ENCODE measurements around the gene CXCR4.
"Not testable (repeated sequence)": the region's sequence is repeated elsewhere in the genome, so short reads cannot be mapped to it uniquely, and the experiment has no call there.

CXCR4 gene

DNA sequence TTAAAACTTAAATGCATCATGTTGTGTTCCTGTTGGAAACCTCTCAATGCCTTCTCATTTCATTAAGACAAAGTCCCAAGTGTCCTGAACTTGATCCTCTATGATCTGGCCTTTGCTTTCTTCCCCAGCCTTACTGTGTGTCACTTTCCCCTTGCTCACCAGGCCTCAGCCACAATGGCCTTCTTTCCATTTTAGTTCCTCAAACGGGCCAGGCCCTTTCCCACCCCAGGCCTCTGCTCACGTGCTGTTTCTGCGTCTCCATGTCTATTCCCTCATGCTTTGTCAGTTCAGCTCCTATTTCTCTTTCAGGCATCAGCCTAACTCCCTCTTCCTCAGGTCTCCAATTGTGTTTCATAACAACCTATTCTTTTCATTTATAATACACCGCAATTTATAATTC is 19.5 kb downstream of the CXCR4 start:
- DNase-seq (ENCODE audit: low read depth) = no peak
- no peak overlapping the region for H3K4me3 ChIP-seq (ENCODE audit: low read depth, low read length)
- TF ChIP-seq, protein P1, sequence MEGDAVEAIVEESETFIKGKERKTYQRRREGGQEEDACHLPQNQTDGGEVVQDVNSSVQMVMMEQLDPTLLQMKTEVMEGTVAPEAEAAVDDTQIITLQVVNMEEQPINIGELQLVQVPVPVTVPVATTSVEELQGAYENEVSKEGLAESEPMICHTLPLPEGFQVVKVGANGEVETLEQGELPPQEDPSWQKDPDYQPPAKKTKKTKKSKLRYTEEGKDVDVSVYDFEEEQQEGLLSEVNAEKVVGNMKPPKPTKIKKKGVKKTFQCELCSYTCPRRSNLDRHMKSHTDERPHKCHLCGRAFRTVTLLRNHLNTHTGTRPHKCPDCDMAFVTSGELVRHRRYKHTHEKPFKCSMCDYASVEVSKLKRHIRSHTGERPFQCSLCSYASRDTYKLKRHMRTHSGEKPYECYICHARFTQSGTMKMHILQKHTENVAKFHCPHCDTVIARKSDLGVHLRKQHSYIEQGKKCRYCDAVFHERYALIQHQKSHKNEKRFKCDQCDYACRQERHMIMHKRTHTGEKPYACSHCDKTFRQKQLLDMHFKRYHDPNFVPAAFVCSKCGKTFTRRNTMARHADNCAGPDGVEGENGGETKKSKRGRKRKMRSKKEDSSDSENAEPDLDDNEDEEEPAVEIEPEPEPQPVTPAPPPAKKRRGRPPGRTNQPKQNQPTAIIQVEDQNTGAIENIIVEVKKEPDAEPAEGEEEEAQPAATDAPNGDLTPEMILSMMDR (IDR thresholded peaks at IDR 0.05; ENCODE audit: insufficient read depth, low read depth, low read length, missing control alignments) = no peak

DNA sequence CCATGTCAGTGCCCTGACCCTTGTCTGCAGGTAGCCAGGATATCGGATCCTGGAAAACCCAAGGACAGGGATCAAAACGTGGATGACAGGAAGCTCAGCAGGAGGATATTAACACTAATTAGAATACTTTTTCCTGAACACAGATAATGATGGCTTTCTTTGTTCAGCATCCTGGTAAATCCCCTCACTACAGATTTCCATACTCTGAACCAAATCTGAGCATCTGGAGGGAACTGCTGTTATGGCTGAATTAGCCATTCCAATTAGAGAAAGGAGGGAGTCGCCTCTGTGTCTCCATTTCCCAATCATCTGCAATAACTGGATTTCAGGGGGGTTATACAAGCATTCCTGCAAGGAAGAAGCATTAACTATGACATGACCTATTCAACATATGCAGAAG is 24.4 kb downstream of the CXCR4 start:
- TF ChIP-seq, protein P1 (IDR thresholded peaks at IDR 0.05; ENCODE audit: insufficient read depth, low read depth, low read length, missing control alignments) = no peak
- DNase-seq (ENCODE audit: low read depth) = no peak
- H3K4me3 ChIP-seq (ENCODE audit: low read depth, low read length) = no peak overlapping the region

DNA sequence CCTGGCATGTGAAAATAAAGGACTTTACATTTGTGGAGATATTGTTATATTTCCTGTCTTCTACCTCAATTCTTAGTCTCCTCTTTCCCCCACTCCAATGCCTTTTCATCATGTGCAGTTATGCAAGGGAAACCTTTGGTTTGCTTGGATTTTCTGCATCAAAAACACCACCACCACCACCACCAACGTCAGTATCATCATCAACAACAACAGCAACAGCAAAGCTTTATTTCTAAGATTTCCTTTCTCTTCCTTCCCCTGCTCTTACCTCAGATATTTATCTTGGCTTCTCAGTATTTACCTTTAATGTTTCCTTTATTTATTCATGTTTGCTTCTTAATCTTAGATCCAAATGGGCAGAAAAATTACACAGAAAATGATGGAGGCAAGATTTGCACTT is 26.1 kb downstream of the CXCR4 start:
- DNase-seq (ENCODE audit: low read depth) = no peak
- no peak overlapping the region for H3K4me3 ChIP-seq (ENCODE audit: low read depth, low read length)
- TF ChIP-seq, protein P1 (IDR thresholded peaks at IDR 0.05; ENCODE audit: insufficient read depth, low read depth, low read length, missing control alignments) = no peak

DNA sequence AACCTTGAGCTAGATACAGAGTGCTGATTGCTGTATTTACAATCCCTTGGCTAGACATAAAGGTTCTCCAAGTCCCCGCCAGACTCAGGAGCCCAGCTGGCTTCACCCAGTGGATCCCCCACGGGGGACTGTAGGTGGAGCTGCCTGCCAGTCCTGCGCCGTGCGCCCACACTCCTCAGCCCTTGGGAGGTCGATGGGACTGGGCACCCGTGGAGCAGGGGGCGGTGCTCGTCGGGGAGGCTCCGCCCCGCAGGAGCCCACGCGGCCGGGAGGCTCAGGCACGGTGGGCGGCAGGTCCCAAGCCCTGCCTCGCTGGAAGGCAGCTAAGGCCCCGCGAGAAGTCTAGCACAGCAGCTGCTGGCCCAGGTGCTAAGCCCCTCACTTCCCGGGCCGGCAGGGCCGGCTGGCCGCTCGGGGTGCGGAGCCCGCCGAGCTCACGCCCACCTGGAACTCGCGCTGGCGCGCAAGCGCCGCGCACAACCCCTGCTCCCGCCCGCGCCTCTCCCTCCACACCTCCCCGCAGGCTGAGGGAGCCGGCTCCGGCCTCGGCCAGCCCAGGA is 30.0 kb downstream of the CXCR4 start:
- not testable (repeated sequence) for H3K4me3 ChIP-seq (ENCODE audit: low read depth, low read length); DNase-seq (ENCODE audit: low read depth)

DNA sequence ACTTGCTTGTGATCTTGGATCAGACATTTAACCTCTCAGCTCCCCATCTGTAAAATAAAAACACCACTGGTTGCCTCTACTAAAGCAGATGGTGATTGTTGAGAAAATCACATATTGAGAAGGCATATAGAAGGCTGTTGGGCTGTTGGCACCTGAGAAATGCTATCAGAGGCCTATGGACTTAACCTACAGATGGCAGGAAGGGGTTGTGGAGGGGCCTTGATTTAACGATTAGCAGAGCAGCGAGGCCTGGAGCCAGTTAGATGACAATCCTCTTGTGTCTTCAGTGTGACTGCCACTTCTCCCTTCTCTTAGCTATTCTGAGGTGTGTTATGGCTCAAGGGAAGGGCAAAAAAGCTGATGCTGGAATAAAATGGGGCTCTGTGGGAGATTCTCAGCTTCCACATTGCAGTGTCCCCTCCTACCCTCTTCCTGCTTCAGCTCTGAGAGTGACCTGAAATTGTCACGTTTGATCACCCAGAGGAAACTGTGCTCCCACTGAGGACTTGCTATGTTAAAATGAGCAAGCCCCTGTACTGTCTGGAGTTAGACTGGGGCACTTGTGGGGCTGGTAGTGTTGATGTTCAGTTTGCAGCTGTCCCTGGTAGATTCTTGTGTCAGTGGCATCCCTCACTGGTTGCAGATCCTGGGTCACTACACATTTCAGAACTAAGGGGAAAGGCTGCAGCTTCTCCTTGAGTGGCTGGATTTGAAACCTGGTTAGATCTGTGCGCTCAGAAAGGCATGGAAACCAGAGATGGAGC is 31.5 kb downstream of the CXCR4 start:
- TF ChIP-seq, protein P1 (IDR thresholded peaks at IDR 0.05; ENCODE audit: insufficient read depth, low read depth, low read length, missing control alignments) = no peak
- no peak overlapping the region for H3K4me3 ChIP-seq (ENCODE audit: low read depth, low read length)
- DNase-seq (ENCODE audit: low read depth) = no peak

DNA sequence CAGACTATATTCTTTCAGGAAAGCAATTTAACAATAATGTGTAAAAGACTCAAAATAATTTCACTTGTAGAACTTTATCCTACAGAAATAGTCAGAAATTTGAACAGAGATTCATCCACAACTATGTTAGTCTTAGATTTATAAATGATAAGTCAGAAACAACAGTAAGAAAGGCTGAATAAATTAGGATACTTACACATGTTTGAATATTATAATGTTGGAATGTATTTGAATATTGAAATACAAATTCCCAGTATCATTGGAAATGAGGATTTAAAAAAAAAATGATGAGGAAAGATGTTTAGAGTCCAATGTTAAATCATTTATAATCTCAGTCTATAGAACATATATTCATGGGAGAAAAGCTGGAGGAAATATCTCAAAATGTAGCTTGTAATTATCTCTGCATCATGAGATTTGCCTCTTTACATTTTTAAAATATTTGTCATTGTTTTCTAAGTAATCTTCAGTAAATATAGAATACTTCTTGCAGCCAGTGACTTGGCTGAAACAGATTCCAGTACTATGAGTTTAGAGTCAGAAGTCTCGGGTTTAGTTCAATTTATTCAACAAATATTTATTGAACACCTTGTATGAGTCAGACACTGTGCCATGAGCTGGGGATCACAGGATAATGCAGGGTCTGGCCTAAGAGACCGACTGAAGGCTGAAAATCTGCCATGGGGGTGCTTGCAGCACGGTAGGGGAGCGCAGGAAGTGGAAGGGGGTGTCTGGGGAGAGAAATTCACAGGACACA is 32.3 kb downstream of the CXCR4 start:
- TF ChIP-seq, protein P1 (IDR thresholded peaks at IDR 0.05; ENCODE audit: insufficient read depth, low read depth, low read length, missing control alignments) = no peak

DNA sequence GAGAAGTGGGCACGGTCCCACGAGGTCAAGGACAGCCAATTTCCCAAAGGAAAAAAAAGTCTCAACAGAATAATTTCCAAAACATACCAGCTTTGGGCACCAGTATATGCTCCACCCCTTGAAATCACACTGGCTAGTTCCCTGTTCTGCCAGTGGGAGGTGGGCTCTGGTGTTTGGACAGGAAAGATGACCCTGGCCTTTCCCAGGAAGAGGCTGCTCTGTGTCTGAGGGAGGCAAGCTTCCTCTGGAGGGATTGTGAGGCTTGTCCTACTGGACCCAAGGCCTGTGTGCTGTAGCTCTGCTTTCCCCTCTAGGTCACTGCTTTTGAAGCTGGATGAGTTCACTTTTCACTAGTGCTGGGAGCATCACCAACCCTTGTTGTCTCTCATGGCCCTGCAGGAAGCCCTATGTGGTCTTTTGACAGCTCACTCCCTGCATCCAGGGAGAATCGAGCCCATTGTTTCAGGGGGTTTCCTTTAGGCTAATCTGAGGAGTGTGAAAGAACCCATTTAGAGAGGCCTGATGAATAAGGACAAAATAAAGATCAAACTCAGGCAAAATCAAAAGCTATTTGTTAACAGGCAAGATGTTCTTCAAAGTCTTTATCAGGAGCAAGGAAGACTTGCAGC is 36.3 kb downstream of the CXCR4 start:
- no peak overlapping the region for H3K4me3 ChIP-seq (ENCODE audit: low read depth, low read length)
- no peak for DNase-seq (ENCODE audit: low read depth)
- TF ChIP-seq, protein P1 (IDR thresholded peaks at IDR 0.05; ENCODE audit: insufficient read depth, low read depth, low read length, missing control alignments) = no peak

More for the DNA sequence above, 32.3 kb downstream of the CXCR4 start:
- no peak for DNase-seq (ENCODE audit: low read depth)
- no peak overlapping the region for H3K4me3 ChIP-seq (ENCODE audit: low read depth, low read length)
